DND-41 (cell line): ENCODE measurements around the gene BEND4.

Experiments
- CTCF ChIP-seq: IDR thresholded peaks from 2 replicates; pipeline ENCODE4 v1.5.1; 2012; ENCODE audit warnings: borderline replicate concordance, low read length, moderate library complexity, mild to moderate bottlenecking; ENCODE audit not compliant: poor library complexity, severe bottlenecking; ENCODE audit errors: extremely low read depth
- EZH2 ChIP-seq: IDR thresholded peaks from 3 replicates; pipeline ENCODE4 v1.6.1; 2012; ENCODE audit warnings: borderline replicate concordance, low read depth, mild to moderate bottlenecking, moderate library complexity, low read length, inconsistent platforms; ENCODE audit not compliant: severe bottlenecking

- TF ChIP-seq CTCF, result no peak
- TF ChIP-seq EZH2, result no peak
Observed at GRCh38 chr4:42136371-42136770, 16.1 kb downstream of the BEND4 start.
